Medulla oblongata (tissue), 1 donor: Measurements from ENCODE around the gene SLC38A10.

Experiments
- DNase-seq: peaks from one replicate; pipeline ENCODE4 v3.0.0-alpha.2; 2015; ENCODE audit errors: extremely low spot score

The SLC38A10 gene

DNA sequence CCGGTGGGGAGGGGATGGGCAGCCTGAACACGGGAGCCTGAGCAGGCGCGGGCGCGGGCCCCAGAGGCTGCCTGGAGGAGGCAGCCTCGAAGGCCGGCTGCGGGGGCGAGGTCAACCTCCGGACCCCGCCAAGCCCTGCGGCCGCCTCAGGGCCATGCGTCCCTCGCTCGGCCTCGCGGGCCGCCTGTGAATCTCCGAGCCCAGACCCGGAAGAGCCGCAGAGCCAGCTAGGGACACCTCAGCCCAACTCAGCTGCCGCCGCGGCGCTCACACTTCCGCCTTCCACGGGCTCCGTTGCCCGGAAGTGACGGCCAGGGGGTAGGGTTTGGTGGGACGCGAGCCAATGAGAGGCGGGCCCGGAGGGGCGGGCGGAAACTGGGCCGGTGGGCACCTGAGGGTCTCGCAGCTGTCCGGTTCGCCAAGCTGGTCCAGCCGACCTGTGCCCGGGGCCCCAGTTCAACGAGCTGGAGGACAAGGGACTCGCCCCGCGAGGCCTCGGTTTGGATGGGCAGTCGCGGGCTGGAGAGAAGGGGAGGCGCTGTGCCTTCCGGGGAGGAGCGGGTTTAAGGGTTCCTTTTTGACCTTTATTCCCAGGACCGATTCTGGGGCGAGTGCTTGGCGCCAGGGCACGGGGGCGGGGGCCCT, at the start of gene SLC38A10:
SLC38A10 (minus strand) TSS at position 277 of the 645 bp plus-strand sequence. CDS start 386 bp downstream, outside the sequence.
- DNase-seq: peak; percentile 93

DNA sequence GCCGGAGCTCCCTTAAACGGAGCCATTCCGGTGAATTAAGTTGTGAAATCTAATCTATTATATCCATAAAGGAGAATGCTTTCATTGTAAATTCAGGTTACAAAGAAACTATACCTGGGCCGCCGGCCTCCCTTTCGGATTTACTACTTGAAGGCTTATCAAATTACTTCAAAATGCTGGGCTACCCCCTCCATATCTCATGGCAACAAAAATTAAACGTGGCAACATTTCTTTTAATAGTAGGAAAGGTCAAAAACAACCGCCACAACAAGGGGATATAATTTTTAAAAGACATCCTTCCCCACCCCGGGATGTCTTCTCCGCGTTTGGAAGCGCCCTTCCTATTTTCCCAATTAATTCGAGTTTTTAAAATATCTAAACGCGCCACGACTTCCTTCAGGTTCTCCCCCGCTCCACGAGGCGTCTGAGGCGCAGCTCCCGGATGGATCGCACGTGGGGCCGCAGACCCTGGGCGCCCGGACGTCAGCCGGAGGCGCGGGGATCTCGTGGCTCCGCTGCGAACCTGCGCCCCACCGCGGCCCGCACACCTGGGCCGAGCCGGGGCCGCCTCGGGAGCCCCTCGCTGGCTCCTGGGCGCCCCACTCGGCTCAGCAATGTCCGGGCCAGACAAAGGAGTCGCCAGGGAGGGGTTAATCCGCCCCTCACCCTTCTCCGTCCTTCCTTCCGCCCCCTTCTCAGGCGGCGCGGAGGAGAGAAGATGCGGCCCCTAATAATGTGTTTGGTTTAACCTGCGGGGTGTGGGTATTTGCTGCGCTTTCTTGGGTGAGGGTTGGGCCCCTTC, 47.4 kb upstream of the SLC38A10 start:
- no peak for DNase-seq

DNA sequence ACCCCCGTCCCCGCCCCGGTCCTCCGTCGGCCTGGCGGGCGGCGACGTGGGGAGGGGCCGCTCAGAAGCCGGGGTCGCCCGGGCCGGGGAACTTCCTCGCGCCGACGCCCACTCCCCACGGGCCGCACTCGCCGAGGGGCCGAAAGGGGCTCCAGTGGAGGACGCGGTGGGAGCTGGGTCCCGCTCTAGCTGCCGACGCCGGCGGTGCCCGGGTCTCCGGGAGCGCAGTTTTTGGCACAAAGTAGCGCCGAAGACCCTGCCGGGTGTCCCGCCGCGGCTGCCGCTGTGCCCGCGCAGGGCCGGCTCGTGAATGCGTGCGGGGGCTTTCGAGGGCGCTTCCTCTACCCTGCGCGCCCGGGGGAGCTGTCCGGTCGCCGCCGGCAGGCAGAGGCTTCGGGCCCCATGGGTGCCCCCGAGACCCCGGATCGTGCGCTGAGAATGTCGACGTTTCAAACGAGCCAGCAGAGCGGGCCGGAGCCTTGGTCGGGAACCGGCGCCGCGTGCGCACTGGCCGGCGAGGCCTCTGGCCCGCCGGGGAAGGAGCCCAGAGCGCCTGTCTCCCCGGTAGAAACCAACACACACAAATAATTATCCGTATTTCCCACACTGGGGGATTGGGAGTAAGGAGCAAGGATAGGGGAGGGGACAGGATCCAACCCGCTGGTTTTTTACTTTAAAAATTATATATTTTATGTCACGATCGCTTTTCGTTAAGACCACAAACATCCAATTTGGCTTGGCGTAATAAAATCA, 46.6 kb upstream of the SLC38A10 start:
- DNase-seq: no peak

GRCh38 chr17:81340607-81341515, 45.8 kb upstream of the SLC38A10 start:
- DNase-seq: no peak

- no peak for DNase-seq
These were observed 44.6 kb upstream of the SLC38A10 start for GRCh38 chr17:81339534-81340296.

GRCh38 chr17:81339191-81339533, 44.1 kb upstream of the SLC38A10 start:
- DNase-seq: no peak

DNA sequence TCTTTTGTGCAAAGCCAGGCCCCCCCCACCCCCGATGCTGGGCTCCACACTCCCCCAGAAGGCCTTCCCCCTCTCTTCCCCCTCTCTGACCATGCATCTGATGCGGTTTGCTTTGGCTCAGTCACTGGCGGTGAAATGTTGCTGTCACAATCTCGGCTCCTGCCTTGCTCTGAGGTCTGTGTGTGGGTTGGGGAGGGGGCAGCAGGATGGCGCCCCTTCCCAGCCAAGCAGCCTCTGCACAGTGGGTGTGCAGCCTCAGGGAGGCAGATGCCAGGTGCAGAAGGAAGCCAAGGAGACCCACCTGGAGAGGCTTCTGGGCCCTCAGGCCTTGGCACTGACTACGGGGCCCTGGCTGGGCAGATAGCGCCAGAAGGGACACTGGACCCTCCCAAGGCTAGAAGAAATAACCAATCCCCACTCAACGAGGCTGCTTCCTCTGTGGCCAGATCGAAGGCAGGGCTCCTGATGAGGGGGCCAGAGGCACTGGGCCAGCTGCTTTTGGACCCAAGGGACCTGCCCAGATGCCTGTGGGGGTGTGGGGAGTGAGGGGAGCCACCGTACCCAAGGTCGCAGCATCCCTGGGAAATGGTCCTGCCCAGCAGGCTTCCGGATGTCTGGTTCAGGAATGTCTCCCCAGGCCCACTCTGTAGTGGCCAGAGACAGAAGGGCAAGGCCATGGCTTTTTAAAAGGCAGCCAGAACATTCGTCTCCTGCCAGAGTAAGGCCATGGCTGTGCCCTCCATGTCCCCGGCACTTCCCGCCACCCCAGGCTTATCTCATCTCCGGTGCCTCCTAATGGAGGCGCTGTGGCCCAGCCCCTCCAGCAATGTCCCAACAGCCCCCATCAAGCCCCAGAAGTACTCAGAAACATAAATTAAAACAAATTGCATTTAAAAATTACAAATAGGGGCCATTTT, 43.4 kb upstream of the SLC38A10 start:
- DNase-seq: no peak

DNA sequence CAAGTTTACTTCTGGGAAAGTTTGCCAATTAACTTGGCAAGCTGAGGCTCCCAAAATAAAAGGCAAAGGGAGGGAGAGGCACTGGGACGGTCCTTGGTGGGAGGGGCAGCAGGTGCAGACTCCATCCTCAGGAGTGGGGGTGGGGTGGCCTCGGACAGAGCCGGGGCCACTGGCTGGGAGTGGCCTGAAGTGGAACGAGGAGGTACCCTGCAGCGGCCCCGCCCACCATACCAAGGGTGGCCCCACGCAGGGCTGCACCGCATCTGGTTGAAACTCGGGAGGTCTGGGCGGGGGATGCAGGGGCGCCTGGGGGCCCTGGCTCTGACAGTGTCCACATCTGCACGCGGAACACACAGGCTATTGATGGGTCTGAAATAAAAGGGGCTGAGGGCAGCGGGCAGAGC, 42.4 kb upstream of the SLC38A10 start:
- no peak for DNase-seq

DNA sequence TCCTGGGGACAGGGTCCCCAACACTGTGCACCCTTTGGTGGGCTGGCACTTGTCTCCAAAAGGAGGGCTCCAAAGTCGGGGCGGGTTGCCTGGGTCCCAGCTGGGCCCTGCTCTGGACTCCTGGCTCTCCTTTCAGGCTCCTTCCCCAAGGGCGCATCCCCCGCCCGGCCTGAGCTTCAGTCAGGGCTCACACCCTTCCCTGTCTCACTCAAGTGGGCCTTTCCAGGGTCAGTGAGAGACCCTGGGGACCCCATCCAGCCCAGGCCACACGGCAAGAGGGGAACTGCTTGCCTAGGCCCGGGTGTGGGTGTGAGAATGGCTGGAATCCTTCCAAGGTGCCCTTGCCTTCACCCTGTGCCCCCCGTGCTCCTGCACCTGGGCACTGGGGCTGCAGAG, 41.8 kb upstream of the SLC38A10 start:
- no peak for DNase-seq

DNA sequence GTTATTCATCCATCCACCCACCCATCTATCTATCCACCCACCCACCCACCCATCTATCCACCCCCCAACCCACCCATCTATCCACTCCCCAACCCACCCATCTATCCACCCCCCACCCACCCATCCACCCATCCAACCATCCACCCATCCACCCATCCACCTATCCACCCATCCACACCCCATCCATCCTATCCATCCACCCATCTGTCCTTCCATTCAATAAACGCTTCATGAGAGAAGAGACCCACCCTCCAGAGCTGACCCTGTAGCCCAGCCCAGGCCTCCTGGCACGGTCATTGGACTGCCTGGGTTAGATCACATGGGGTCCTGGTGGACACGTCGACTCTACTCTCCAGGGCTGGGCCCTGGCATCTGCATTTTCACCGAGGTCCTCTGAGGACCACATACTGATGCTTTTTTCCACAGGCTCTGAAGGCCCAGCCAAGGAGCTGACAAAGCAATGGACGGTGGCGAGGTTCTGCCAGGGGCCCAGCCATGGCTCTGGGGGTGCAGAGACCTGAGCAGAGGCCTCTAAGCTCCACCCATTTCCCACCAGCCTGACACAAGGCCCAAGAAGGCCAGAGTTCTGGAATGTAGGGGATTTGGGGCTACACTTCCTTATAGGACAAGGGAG, 41.3 kb upstream of the SLC38A10 start:
- no peak for DNase-seq

GRCh38 chr17:81335773-81336157, 40.7 kb upstream of the SLC38A10 start:
- DNase-seq: no peak

GRCh38 chr17:81334987-81335772, 40.1 kb upstream of the SLC38A10 start:
- DNase-seq: no peak

- no peak for DNase-seq
These were observed 39.3 kb upstream of the SLC38A10 start for GRCh38 chr17:81334391-81334901.

DNA sequence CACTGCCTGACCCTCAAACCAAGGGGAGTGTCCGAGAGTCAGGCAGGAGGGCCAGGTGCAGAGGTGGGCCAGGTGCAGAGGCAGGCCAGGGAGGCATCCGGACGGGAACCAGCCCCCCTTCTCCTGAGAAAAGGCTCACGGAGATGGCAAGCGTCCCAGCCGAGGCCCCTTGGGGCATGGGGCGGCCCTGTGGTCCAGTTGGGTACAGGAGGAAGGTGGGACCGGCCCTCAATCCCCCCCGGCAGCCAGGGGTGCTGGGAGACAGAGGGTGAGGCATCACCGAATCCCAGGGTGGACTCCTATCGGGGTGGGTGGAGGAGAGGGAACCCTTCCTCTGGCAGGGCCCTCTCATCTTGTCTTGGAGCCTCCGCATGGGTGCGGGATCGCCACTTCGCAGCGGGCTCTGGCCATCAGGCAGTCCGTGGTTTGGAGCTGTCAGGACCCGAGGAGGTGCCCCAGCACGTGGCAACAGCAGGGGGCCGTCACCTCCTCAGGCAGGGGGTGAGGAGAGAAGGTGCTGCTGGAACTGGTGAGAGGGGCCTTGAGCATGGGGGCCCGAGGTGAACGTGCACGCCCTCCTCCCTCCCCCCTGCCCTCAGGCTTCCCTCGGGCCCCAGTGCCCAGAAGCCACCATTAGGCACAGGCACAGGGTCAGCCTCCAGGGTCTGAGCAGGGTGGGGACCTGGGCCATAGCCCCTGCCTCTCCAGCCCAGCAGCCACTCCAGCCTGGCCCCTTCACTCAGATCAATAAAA, 38.7 kb upstream of the SLC38A10 start:
- no peak for DNase-seq

- no peak for DNase-seq
These were observed 37.9 kb upstream of the SLC38A10 start for GRCh38 chr17:81332914-81333528.

GRCh38 chr17:81332118-81332834, 37.2 kb upstream of the SLC38A10 start:
- no peak for DNase-seq
